Cardiac fibroblast (primary cell): ENCODE results near the gene DRD1.
A peak's percentile ranks its signal among the peaks of the same experiment; 100 is the strongest.

Source experiments
- DNase-seq, 2 donors: peaks; one replicate each; pipeline versions ENCODE4 v3.0.0 to v3.0.0-alpha.2; 2010; ENCODE audit warnings: low read depth in 2 of 2
- H3K4me3 ChIP-seq, 2 donors: replicated peaks in 1 of 2; 1 replicate in 1 of 2; 2 replicates in 1 of 2; pipeline ENCODE4 v1.5.1; 2011; ENCODE audit warnings: low read depth in 2 of 2, low read length in 2 of 2, mild to moderate bottlenecking in 2 of 2, moderate library complexity in 1 of 2
- TF ChIP-seq, protein P1 (sequence below): IDR thresholded peaks from one replicate; pipeline ENCODE4 v1.5.1; 2011; ENCODE audit warnings: low read depth, mild to moderate bottlenecking, low read length, inconsistent platforms

DRD1 gene

DNA sequence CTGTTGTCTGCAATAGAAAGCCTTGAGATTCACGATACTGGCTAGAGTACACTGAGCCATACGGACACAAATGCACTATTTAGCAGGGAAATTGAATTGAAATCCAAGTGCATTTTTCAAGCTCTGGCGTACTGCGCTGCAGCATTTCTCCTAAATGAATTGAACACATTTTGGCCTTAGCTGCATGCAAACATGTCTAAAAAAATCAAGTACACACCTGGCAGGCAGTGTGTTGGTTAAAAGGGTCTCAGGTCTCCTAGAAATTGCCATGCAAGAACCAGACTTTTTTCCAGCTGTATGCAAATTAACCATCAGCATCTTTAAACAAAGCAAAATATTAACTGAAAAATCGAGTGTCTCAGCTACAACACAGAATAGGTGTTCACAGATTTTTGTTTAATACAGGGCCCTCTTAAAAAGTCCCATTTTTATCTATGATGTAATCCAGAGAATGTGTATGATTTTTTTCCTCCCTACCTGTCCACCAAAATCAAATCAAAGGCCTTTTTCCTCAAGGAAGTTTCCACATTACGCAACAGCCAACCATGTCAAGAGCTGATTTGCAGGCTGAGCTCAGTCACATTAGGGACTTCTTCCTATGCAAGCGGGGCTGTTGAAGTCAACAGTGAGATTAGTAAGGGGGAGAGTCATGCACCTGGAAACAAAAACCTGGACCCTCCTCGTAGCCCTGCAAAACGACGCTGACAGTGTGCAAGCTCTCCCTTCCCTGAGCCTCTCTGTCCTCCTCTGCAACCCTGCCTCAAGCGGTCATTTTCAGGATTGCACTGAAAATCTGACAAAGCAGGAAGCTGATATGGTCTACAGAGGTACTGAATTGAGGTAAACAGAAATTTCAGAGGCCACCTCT is 20.3 kb upstream of the DRD1 start:
- DNase-seq: peak; percentile 44 to 55
- TF ChIP-seq, protein P1, sequence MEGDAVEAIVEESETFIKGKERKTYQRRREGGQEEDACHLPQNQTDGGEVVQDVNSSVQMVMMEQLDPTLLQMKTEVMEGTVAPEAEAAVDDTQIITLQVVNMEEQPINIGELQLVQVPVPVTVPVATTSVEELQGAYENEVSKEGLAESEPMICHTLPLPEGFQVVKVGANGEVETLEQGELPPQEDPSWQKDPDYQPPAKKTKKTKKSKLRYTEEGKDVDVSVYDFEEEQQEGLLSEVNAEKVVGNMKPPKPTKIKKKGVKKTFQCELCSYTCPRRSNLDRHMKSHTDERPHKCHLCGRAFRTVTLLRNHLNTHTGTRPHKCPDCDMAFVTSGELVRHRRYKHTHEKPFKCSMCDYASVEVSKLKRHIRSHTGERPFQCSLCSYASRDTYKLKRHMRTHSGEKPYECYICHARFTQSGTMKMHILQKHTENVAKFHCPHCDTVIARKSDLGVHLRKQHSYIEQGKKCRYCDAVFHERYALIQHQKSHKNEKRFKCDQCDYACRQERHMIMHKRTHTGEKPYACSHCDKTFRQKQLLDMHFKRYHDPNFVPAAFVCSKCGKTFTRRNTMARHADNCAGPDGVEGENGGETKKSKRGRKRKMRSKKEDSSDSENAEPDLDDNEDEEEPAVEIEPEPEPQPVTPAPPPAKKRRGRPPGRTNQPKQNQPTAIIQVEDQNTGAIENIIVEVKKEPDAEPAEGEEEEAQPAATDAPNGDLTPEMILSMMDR: peak; percentile 82
- no peak overlapping the region for H3K4me3 ChIP-seq

DNA sequence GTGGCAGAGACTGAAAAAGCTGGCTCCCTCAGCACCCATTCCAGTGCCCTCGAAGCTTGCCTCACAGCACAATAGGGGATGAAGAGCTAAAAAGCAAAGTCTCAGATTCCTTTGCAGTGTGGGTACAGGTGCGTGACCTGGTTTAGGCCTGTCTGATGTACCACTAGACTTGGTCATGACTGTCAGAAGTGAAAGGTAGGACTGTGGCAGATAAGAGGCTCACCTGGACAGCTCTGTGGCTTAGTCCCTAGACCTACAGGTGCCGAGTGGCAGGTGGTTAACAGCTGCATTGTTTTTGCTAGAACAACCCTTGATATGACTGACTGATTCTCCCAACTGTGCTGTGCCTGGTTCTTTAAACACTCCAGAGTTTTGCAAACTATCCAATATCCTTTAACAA is 19.7 kb upstream of the DRD1 start:
- TF ChIP-seq, protein P1: no peak
- DNase-seq: no peak
- H3K4me3 ChIP-seq: no peak overlapping the region

DNA sequence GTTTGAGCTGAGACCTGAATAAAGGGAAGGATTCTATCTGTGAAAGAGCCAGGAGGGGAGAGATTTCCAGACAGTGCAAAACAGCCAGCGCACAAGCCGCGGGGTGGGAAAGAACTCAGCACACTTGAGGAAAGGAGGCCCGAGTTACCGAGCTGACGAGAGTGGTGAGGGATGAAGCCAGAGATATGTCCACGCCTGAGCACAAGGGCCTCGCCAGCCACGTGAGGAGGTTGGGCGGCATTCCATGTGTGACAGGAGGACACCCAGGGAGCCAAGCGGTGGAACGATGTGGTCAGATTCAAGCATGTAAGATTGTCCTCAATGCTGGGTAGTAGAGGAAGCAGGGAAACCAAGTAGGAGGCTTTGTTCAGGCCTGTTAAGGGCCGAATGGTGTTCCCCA is 17.4 kb upstream of the DRD1 start:
- TF ChIP-seq, protein P1: no peak
- DNase-seq: no peak
- H3K4me3 ChIP-seq: no peak overlapping the region

DNA sequence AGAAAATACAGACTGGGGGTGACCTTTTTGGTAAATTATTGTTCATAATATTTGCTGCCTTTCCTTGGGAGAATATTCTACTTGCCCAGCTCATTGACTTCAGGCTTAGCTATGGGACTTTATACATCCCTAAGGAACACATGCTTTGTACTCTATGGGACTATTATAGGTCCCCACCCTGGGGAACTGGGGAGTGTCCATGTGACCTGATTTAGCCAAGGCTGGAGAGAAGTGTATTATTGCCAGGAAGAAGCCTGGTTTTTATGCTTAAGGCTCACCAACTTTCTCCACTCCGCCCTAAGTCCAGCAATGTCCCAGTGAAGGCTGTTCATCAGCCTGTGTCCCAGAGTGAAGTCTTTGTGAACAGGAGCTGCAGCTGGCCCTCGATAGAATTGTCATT is 16.6 kb upstream of the DRD1 start:
- no peak overlapping the region for H3K4me3 ChIP-seq
- TF ChIP-seq, protein P1: no peak
- DNase-seq: no peak

DNA sequence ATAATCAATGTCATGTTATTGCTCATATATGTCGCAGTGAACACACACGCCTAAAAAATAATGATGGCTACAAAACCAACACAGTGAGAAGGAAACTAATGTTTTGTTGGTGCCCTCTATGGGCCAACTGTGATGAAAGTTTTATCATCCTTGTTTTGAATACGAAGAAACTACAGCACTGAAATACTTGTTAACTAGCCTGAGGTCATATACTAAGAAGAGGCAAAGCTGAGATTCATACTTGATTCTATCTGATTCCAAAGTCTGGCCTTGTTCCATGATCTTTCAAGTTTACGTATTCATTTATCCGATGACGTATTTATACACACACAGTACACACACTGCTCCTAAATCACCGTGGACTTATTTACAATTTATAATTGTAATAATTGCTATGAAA is 16.1 kb upstream of the DRD1 start:
- TF ChIP-seq, protein P1: peak; percentile 14
- DNase-seq: peak; percentile 20 to 29
- no peak overlapping the region for H3K4me3 ChIP-seq

DNA sequence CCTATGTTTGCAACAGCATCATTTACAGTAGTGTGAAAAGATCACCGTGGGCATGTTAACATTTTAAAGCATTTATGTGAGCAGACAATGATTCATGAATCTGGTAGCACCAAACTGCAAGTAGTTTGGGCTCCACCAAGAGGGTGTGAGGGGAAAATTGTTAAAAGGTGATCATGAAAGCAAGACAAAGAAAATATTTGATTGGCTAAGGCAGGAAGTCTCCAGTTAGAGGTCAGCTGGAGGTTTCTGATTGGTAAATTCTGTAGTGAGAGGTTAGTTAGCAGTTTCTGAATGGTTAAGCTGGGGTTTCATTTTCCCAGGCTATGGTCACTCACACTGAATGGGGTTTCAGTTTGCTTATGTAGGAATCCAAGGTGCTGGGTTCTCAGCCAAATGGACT is 13.5 kb upstream of the DRD1 start:
- no peak overlapping the region for H3K4me3 ChIP-seq
- DNase-seq: no peak
- TF ChIP-seq, protein P1: no peak
